ENCODE measurements around the gene C4orf51. TPM values are rescaled to one million over a fixed set of nuclear protein-coding genes. Genes with fewer than 3 reads are reported as not detected.

C4orf51 gene
- total and polyA plus RNA-seq, 2 of the 13 experiments (the other 11 are each of a cell fraction or from before 2014, with no cell fraction given) = not detected

DNA sequence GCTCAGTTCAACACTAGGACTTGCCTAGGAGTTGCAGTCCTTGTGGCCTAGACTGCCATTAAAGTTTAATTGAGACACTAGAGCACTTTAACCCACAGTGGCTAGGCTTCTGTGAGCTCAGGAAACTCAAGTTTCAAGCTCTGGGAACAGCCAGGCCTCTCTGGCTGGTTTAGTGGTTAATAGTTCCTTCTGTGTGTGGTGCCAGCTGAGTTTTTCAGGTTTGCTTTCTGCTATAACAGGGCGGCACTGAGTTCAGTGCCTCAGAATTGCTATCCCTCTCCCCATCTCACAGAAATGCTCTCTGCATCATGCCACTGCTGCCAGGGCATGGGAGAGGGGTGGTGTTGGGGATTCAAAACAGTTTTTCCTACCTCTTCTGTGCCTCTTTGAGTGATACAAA lies 44.8 kb upstream of the C4orf51 start:
- no peaks in the 10 kb centered on the region for H3K36me3 ChIP-seq (replicated peaks in 1 of 2; ENCODE audit: control insufficient read depth in 1 of 2, insufficient read depth in 2 of 2, low read length in 2 of 2)
- no peak for ATAC-seq
- no peak for DNase-seq (ENCODE audit: low spot score)
- no peak for FAIRE-seq
- H3K79me2 ChIP-seq (ENCODE audit: insufficient read depth, low read length) = no peaks in the 10 kb centered on the region
- no peak overlapping the region for H3K27ac ChIP-seq (ENCODE audit: extremely low read length, insufficient read depth, low read length)
- TF ChIP-seq FOXP1 (IDR thresholded peaks at IDR 0.05) (no peak), FOXP1 (CRISPR knock-in tag; IDR thresholded peaks at IDR 0.05) (no peak), DNMT1 (CRISPR knock-in tag; IDR thresholded peaks at IDR 0.05) (no peak), ERF (CRISPR knock-in tag; IDR thresholded peaks at IDR 0.05) (no peak), ETV6 (CRISPR knock-in tag; conservative IDR thresholded peaks at IDR 0.05) (no peak), NFE2L2 (IDR thresholded peaks at IDR 0.05; ENCODE audit: low read length) (no peak), POLR2A (IDR thresholded peaks at IDR 0.05; ENCODE audit: insufficient read depth in 1 of 2, low read depth in 2 of 2, low read length in 2 of 2) (no peak), MED8 (CRISPR knock-in tag; IDR thresholded peaks at IDR 0.05; ENCODE audit: insufficient replicate concordance) (no peak), ZBTB26 (CRISPR knock-in tag; IDR thresholded peaks at IDR 0.05; ENCODE audit: borderline replicate concordance) (no peak), PCBP1 (IDR thresholded peaks at IDR 0.05; ENCODE audit: borderline replicate concordance, low read depth, low read length) (no peak), ZKSCAN5 (CRISPR knock-in tag; IDR thresholded peaks at IDR 0.05) (no peak), ZFP37 (CRISPR knock-in tag; IDR thresholded peaks at IDR 0.05; ENCODE audit: borderline replicate concordance) (no peak), SRSF9 (IDR thresholded peaks at IDR 0.05; ENCODE audit: borderline replicate concordance, insufficient read depth, low read depth, low read length, poor library complexity, severe bottlenecking) (no peak), ZNF589 (CRISPR knock-in tag; conservative IDR thresholded peaks at IDR 0.05) (no peak)
- TF ChIP-seq, protein P1, sequence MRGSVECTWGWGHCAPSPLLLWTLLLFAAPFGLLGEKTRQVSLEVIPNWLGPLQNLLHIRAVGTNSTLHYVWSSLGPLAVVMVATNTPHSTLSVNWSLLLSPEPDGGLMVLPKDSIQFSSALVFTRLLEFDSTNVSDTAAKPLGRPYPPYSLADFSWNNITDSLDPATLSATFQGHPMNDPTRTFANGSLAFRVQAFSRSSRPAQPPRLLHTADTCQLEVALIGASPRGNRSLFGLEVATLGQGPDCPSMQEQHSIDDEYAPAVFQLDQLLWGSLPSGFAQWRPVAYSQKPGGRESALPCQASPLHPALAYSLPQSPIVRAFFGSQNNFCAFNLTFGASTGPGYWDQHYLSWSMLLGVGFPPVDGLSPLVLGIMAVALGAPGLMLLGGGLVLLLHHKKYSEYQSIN (CRISPR knock-in tag; IDR thresholded peaks at IDR 0.05; ENCODE audit: borderline replicate concordance) = no peak
- TF ChIP-seq, protein P2, sequence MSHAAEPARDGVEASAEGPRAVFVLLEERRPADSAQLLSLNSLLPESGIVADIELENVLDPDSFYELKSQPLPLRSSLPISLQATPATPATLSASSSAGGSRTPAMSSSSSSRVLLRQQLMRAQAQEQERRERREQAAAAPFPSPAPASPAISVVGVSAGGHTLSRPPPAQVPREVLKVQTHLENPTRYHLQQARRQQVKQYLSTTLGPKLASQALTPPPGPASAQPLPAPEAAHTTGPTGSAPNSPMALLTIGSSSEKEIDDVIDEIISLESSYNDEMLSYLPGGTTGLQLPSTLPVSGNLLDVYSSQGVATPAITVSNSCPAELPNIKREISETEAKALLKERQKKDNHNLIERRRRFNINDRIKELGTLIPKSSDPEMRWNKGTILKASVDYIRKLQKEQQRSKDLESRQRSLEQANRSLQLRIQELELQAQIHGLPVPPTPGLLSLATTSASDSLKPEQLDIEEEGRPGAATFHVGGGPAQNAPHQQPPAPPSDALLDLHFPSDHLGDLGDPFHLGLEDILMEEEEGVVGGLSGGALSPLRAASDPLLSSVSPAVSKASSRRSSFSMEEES (CRISPR knock-in tag; IDR thresholded peaks at IDR 0.05) = no peak
- in situ Hi-C loops (cut with HindIII; ENCODE audit: extremely low pct_ligation_motif_present, low pct_unique_long_range_greater_than_20kb) (no loop called here), intact Hi-C loops (cut with micrococcal nuclease; ENCODE audit: unreplicated experiment) (no loop called here)
- BruUV-seq (replicated peaks) = no TSS peak
- 71% methylated on average over 1 of the region's 1 CpG for WGBS (ENCODE audit: low lambda C conversion rate)
- H3K27me3 ChIP-seq (ENCODE audit: control insufficient read depth in 1 of 2, insufficient read depth in 2 of 2, low read length in 2 of 2) = no peaks in the 10 kb centered on the region
- no peaks in the 10 kb centered on the region for H3K4me1 ChIP-seq (ENCODE audit: insufficient read depth, low read length)
- no peak overlapping the region for H2AFZ ChIP-seq (ENCODE audit: low read length)
- no peaks in the 10 kb centered on the region for H3K9me3 ChIP-seq (ENCODE audit: low read length)
- no peak overlapping the region for H3K9ac ChIP-seq (ENCODE audit: insufficient read depth, low read depth, low read length)
- POLR2A ChIA-PET = no interaction called here
- no peak overlapping the region for H3K4me2 ChIP-seq (ENCODE audit: low read depth, low read length)
- H4K20me1 ChIP-seq (ENCODE audit: insufficient read depth, low read length) = no peaks in the 10 kb centered on the region
- no peak overlapping the region for H3K4me3 ChIP-seq (replicated peaks in 1 of 3; ENCODE audit: insufficient read depth in 1 of 3, low read depth in 2 of 3, low read length in 3 of 3)
- CTCF ChIA-PET (ENCODE audit: low intra/inter-chr PET ratio, low total read pairs) = no interaction called here

Measured in HepG2 (cell line).